Muscle of leg (tissue), 11 donors: ENCODE results near the gene CCL8. TPM values are rescaled to one million over a fixed set of nuclear protein-coding genes. Genes with fewer than 3 reads are reported as not detected.

Source experiments
- DNase-seq: peaks from one replicate; pipeline ENCODE4 v3.0.0; 2013
- H3K27ac ChIP-seq: one replicate; pipeline ENCODE4 v1.5.1; 2013; ENCODE audit warnings: mild to moderate bottlenecking, low read length, control low read depth
- H3K27me3 ChIP-seq: one replicate; pipeline ENCODE4 v1.6.1; 2013; ENCODE audit warnings: low read length; ENCODE audit not compliant: control insufficient read depth, insufficient read depth
- H3K36me3 ChIP-seq: one replicate; pipeline ENCODE4 v1.6.1; 2013; ENCODE audit warnings: low read length; ENCODE audit not compliant: control insufficient read depth, insufficient read depth
- H3K4me1 ChIP-seq: one replicate; pipeline ENCODE4 v1.6.1; 2013; ENCODE audit warnings: low read length; ENCODE audit not compliant: control insufficient read depth, insufficient read depth
- H3K4me3 ChIP-seq: one replicate; pipeline ENCODE4 v1.5.1; 2013; ENCODE audit warnings: low read length, control low read depth
- H3K9me3 ChIP-seq: replicated peaks from 2 replicates; pipeline ENCODE4 v1.6.1; 2013; ENCODE audit warnings: low read depth, low read length; ENCODE audit not compliant: control insufficient read depth
- WGBS: methylation state at CpG from one replicate; pipeline ENCODE4 v1.1.5; 2013; ENCODE audit warnings: missing lambda C conversion rate; ENCODE audit not compliant: insufficient coverage; 5-methylcytosine and 5-hydroxymethylcytosine counted together
- polyA plus RNA-seq, 8 donors: library from polyadenylated mRNA; unstranded; fragments of 120-200 nt; gene quantifications; one replicate each; pipeline versions ENCODE4 v1.2.1 to v1.2.3, GENCODE V29; 2013; ENCODE audit warnings: inconsistent platforms in 1 of 8, low replicate concordance in 1 of 8; ENCODE audit not compliant: insufficient read length in 8 of 8, insufficient read depth in 1 of 8
- total RNA-seq: library from RNA; stranded (reverse); fragments of 120-200 nt; gene quantifications from one replicate; pipeline ENCODE4 v1.2.4, GENCODE V29; 2013

Gene CCL8
- total and polyA plus RNA-seq, 9 donors: 0.44 to 1.5 (median 0.64) TPM

GRCh38 chr17:34349751-34350150, 30.5 kb downstream of the CCL8 start:
- Histone ChIP-seq H3K27ac (no peak overlapping the region), H3K9me3 (no peaks in the 10 kb centered on the region), H3K4me3 (no peak overlapping the region), H3K4me1 (no peaks in the 10 kb centered on the region), H3K36me3 (no peaks in the 10 kb centered on the region), H3K27me3 (no peaks in the 10 kb centered on the region)
- DNase-seq: no peak
- 69% methylated on average over 3 of the region's 4 CpGs for WGBS

- Histone ChIP-seq H3K4me3 (no peak overlapping the region), H3K27me3 (no peaks in the 10 kb centered on the region), H3K9me3 (no peaks in the 10 kb centered on the region), H3K27ac (no peak overlapping the region), H3K4me1 (no peaks in the 10 kb centered on the region), H3K36me3 (no peaks in the 10 kb centered on the region)
- no peak for DNase-seq
- no CpG with 5 or more reads among the region's 1 CpG for WGBS
Observed at GRCh38 chr17:34351096-34351495, 31.9 kb downstream of the CCL8 start.

GRCh38 chr17:34352191-34352590, 33.0 kb downstream of the CCL8 start:
- H3K9me3 ChIP-seq: no peaks in the 10 kb centered on the region
- no peaks in the 10 kb centered on the region for H3K4me1 ChIP-seq
- no peaks in the 10 kb centered on the region for H3K36me3 ChIP-seq
- H3K27me3 ChIP-seq: no peaks in the 10 kb centered on the region
- H3K27ac ChIP-seq: no peak overlapping the region
- DNase-seq: no peak
- H3K4me3 ChIP-seq: no peak overlapping the region

- H3K9me3 ChIP-seq: no peaks in the 10 kb centered on the region
- H3K27ac ChIP-seq: no peak overlapping the region
- DNase-seq: no peak
- no peaks in the 10 kb centered on the region for H3K36me3 ChIP-seq
- no peak overlapping the region for H3K4me3 ChIP-seq
- no peaks in the 10 kb centered on the region for H3K4me1 ChIP-seq
- no peaks in the 10 kb centered on the region for H3K27me3 ChIP-seq
Observed at GRCh38 chr17:34354637-34355036, 35.4 kb downstream of the CCL8 start.

- no peak within 1 kb of the TSS for H3K27ac ChIP-seq
- no peaks in the 10 kb centered on the region for H3K36me3 ChIP-seq
- no peaks in the 10 kb centered on the region for H3K27me3 ChIP-seq
- H3K9me3 ChIP-seq: no peaks in the 10 kb centered on the region
- H3K4me1 ChIP-seq: peaks cover 4% of the 10 kb centered on the region
- WGBS: 74% methylated on average over 4 of the region's 5 CpGs
- no peak for DNase-seq
- H3K4me3 ChIP-seq: no peak within 1 kb of the TSS
Observed at GRCh38 chr17:34356194-34356593, 37.0 kb downstream of the CCL8 start, which contains the start of gene CCL13. CCL13 (plus strand) TSS chr17:34356480; CDS start chr17:34356527, 47 bp downstream.

GRCh38 chr17:34357398-34357797, 38.2 kb downstream of the CCL8 start:
- Histone ChIP-seq H3K27me3 (no peaks in the 10 kb centered on the region), H3K36me3 (no peaks in the 10 kb centered on the region), H3K4me1 (peaks cover 4% of the 10 kb centered on the region), H3K9me3 (no peaks in the 10 kb centered on the region), H3K27ac (no peak overlapping the region), H3K4me3 (no peak overlapping the region)
- 86% methylated on average over 1 of the region's 2 CpGs for WGBS
- DNase-seq: no peak

- Histone ChIP-seq H3K36me3 (no peaks in the 10 kb centered on the region), H3K9me3 (no peaks in the 10 kb centered on the region), H3K4me1 (peaks cover 4% of the 10 kb centered on the region), H3K27me3 (no peaks in the 10 kb centered on the region), H3K27ac (no peak overlapping the region), H3K4me3 (no peak overlapping the region)
- DNase-seq: no peak
- 94% methylated on average over 3 of the region's 3 CpGs for WGBS
Observed at GRCh38 chr17:34358631-34359030, 39.4 kb downstream of the CCL8 start.

GRCh38 chr17:34360601-34361270, 41.5 kb downstream of the CCL8 start:
- H3K4me1 ChIP-seq: peaks cover 4% of the 10 kb centered on the region
- H3K27me3 ChIP-seq: no peaks in the 10 kb centered on the region
- H3K4me3 ChIP-seq: no peak overlapping the region
- no peak for DNase-seq
- peak overlapping the region; percentile 42 for H3K27ac ChIP-seq
- no peaks in the 10 kb centered on the region for H3K9me3 ChIP-seq
- WGBS: 33% methylated on average over 5 of the region's 11 CpGs
- no peaks in the 10 kb centered on the region for H3K36me3 ChIP-seq

- 23% methylated on average over 5 of the region's 8 CpGs for WGBS
- peaks cover 4% of the 10 kb centered on the region for H3K4me1 ChIP-seq
- H3K9me3 ChIP-seq: no peaks in the 10 kb centered on the region
- no peaks in the 10 kb centered on the region for H3K27me3 ChIP-seq
- H3K4me3 ChIP-seq: no peak overlapping the region
- peak; percentile 92 for DNase-seq
- no peak overlapping the region for H3K27ac ChIP-seq
- no peaks in the 10 kb centered on the region for H3K36me3 ChIP-seq
Observed at GRCh38 chr17:34361478-34362061, 42.3 kb downstream of the CCL8 start.

- H3K36me3 ChIP-seq: no peaks in the 10 kb centered on the region
- no peaks in the 10 kb centered on the region for H3K9me3 ChIP-seq
- H3K27me3 ChIP-seq: no peaks in the 10 kb centered on the region
- no peak within 1 kb of the TSS for H3K4me3 ChIP-seq
- H3K4me1 ChIP-seq: peaks cover 4% of the 10 kb centered on the region
- H3K27ac ChIP-seq: no peak within 1 kb of the TSS
- DNase-seq: no peak
- WGBS: 50% methylated on average over 3 of the region's 5 CpGs
Observed at GRCh38 chr17:34363183-34363661, 44.0 kb downstream of the CCL8 start, which contains the start of gene CCL1. CCL1 (minus strand) TSS chr17:34363233; CDS start chr17:34363161, 72 bp downstream.
